RPMI8226 (cell line): ENCODE results near the gene GALNT17.

ENCODE experiments used
- DNase-seq: peaks from one replicate; pipeline ENCODE4 v3.0.0-alpha.2; 2015

GALNT17 gene

GRCh38 chr7:71132127-71132376, at the start of gene GALNT17:
Gene GALNT17, plus strand, starts transcription at chr7:71132144.
- DNase-seq, result no peak

DNA sequence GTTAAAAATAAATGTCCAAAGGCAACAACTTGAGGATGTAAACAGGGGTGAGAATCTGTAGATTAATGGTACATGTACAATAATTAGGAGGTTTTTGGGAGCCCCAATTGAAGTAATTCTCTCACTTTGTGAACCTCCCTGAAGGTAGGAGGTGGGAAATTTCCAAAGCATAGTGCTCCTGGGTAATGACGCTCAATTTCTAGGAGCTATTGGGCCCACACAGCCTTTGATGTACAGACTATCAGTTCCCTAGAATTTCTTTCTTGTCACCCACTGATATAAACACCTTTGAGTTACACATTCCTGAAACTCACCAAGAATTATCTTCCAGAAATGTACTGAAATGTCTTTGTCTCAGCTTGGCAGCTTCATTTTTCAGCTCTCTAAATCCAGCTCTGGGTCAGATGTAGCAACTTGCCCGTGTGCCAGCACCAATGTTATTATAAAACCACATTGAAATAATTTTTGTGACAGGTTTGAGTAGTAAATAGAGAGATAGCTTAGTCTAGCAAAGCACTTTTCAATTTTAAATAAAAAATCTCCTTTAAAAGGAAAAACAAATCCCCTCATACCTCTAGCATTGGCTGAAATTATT, 36.6 kb upstream of the GALNT17 start:
- no peak for DNase-seq

DNA sequence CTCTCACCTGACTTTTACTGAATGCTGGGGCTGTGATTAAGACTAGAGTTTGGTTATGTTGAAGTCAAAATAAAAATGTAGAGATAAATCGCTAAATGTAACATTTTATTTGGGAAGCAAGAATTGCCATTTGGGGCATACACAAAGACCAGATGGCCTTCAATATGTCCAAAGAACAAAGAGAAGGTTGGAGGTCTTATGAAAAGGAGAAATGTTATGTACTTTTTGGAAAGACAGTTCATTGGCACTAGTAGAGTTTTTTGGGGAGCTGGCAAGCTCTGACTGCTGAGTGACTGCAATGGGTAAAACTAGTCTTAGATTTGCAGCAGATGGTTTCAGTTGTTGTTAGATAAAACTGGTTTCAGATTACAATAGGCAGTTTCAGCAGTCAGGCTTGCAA, 35.6 kb upstream of the GALNT17 start:
- no peak for DNase-seq

DNA sequence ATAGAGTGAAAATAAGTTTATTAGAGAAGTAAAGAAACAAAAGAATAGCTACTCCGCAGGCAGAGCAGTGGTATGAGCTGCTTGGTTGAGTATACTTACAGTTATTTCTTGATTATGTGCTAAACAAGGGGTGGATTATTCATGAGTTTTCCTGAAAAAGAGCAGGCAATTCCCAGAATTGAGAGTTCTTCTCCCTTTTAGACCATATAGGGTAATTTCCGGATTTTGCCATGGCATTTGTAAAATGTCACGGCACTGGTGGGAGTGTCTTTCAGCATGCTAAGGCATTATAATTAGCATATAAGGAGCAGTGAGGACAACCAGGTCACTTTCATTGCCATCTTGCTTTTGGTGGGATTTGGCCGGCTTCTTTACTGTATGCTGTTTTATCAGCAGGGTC, 25.7 kb upstream of the GALNT17 start:
- no peak for DNase-seq

GRCh38 chr7:71112436-71112835, 19.5 kb upstream of the GALNT17 start:
- DNase-seq, result no peak

DNA sequence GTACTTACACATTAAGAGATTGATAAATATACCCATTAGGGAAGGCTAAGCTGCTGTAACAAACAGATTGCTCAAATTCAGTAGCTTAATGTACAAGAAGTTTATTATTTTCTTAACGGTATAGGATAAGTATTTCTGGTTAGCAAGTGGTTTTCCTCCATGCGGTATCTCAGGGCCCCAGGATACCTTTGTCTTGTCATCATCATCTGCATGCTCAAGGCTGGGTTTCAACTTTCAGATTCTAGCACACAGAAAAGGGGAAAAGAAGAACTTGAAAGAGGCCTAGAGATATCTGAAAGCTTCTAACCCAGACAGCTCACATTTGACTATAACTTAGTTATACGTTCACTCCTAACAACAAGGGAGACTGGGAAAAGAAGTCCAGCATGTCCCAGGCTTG, 11.8 kb upstream of the GALNT17 start:
- no peak for DNase-seq

DNA sequence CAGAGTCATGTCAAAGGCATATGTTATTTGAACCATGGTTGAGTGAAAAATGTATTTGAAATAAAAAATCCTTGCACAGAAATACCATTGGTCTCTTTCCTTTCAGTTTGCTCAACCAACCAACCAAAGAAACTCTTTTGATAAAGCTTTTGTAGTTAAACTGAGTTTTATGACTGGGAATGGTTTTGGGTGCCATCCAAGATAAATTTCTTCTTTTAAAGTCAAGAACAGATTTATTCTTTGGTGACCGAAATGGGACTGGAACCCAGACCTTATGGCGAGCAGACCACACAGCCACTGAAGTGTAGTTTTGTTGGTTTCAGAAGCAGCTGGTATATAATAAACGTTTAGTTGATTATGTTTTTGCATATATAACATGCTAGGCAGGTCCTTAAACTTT, 2.8 kb upstream of the GALNT17 start:
- DNase-seq, result no peak

- no peak for DNase-seq
Measured at GRCh38 chr7:71130031-71130679, 1.8 kb upstream of the GALNT17 start.

DNA sequence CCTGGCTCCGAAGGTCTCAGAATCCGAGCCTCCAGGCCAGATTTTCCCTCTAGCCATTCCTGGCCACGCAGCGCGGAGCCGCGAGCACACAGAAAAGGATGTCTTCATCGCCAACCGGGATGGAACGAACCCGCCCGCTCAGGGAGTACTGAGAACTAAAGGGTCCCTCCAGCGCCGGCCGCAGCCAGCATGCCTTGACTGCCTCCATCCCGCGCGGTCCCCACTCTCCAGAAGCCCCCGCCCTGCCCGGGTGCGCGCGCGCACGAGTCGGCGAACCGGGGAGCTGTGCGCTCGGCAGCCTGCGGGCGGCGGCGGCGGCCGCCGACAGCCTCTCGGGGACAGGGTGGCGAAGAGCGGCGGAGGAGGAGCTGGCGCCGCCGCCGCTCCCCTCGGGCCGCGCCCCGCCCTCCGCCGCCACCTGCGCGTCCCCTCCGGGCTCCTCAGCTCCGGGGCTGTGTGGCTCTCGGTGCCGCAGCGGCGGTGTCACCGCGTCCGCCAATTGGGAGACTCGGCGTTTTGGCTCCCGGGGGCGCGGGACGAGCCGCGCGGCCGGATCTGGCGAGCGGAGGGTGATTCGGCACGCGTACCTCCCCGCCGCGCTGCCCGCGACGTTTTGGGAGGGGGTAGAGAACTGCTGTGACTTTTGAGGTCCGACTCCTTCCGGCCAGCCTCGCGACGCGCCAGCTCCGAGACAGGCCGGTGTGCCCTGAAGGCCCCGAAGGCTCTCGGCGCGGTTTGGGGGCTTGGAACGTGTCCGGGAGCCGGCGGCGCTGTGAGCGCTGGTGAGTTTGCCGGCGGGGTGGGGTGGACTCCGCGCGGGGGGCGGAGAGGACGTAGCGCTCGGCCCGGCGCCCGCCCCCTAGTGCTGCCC, 453 bp upstream of the GALNT17 start:
- peak; percentile 72 for DNase-seq

DNA sequence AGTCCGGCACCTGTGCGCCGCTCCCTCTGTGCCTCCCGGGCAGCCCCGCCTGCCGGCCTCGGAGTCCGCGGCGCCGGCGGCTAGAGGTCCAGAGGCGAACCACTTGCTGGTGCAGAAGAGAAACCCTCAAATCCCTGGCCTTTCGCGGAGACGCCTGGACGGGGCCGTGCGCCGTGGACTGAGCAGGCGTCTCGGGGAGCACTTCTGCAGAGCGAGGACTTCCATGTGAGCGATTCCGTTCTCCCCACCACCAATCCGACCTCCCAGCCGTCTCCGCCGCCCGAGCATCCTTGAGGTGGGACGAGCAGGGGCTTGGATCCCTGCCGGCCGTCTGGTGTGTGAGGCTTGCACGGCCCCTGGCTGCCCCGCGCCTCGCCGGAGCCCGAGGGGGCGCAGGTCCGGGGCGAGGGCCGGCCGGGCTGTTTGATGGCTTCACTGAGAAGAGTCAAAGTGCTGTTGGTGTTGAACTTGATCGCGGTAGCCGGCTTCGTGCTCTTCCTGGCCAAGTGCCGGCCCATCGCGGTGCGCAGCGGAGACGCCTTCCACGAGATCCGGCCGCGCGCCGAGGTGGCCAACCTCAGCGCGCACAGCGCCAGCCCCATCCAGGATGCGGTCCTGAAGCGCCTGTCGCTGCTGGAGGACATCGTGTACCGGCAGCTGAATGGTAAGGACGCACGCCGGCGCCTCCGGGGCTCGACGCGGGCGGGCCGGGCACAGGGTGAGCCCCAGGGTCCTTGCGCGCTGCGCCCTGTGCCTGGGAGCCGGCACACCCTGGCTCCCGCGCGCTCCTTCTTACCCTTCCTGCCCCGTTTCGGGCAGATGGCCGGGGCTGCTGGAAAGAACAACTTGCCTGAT, 660 bp downstream of the GALNT17 start:
- DNase-seq, result peak; percentile 31

- no peak for DNase-seq
Measured at GRCh38 chr7:71133232-71133622, 1.3 kb downstream of the GALNT17 start.

GRCh38 chr7:71133856-71134255, 1.9 kb downstream of the GALNT17 start:
- DNase-seq, result no peak

DNA sequence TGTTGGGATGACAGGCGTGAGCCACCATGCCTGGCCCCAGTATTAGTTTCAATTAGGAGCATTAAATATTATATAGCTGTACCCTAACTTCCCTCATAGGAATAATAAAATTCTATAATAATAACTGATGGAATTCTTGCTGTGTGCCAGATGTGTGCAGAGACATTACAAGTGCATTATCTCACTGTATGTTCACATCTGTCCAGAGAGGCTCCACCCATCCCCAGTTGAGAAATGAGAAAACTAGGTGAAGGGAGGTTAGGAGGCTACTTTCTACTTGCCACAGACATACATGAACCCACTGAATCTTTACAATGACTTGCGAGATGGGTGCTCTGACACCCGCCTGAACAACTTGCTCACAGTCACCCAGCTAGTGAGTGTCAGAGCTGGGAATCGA, 3.2 kb downstream of the GALNT17 start:
- no peak for DNase-seq

DNA sequence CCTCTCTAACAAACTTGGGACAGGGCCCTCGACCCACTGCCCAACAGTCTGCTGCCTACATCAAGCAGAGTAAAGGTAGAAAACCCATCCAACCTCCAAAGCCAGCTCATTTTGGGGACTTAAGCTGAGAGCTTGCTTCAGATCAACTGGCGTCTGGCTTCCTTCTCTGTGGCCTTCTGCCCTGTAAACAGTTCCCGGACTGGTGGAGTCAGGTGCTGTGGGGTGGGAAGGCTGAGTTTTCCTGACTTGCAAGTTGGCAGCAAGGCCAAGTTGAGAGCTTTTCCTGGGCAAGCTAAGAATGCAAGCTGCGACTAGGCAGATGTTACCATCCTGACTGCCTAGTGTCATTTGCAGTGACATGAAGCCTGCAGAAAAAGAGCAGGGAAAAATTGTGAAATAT, 3.7 kb downstream of the GALNT17 start:
- DNase-seq, result peak; percentile 15

DNA sequence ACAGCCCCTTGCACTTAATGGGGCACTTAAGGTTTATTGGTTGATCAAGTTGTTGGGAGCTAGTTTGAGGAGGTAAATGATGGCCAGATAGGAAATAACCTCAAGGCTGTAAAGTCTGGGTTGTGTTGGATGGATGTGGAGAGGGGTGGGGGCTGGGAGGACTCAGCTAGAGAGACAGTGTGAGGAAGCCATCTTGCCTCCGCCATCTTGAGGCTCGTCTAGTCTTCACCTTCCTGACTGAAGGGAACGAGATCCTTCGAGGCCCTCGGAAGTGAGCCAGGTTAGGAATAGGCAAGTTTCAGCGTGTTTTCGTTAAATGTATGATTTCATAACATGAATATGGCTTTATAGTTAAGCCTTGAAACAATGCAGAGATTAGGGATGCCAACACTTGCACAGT, 5.5 kb downstream of the GALNT17 start:
- no peak for DNase-seq

DNA sequence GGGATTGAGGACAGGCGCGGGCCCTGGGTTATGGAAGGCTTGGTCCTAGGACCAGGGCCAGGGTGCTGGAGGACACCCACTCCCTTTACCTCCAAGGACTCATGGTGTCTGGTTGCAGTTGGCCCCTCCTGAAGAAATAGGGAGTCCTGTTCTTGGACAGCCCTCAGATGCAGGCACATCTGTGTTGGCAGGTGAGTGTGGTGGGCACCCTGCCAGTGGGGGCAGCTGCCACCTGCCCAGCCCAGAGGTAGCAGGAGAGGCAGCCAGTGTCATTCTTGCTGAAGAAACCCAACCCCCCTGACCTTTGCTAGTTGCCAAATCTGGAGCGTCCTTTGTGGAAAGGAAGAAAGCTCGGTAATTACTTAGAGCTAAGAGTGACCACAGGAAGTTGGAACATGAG, 8.3 kb downstream of the GALNT17 start:
- peak; percentile 86 for DNase-seq

DNA sequence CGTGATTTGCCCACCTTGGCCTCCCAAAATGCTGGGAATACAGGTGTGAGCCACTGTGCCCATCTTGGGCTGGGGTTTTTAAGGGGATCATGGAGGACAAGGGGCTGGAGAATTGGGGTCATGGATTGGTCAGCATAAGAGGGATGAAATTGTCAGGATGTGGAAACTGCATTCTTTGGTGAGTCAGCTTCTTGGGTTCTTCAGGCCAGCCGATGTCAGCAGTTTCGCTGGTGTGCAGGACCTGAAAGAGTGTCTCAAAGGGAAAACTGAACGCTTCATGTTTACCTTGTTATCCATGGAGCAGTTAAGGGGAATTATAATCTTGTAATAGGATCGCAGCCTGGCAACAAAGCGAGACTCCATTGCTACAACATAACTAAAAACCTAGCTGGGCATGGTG, 13.0 kb downstream of the GALNT17 start:
- peak; percentile 62 for DNase-seq

- DNase-seq, result no peak
Measured at GRCh38 chr7:71145906-71146901, 14.3 kb downstream of the GALNT17 start.

- no peak for DNase-seq
Measured at GRCh38 chr7:71148098-71148497, 16.2 kb downstream of the GALNT17 start.

GRCh38 chr7:71155236-71155635, 23.3 kb downstream of the GALNT17 start:
- no peak for DNase-seq

GRCh38 chr7:71157757-71158156, 25.8 kb downstream of the GALNT17 start:
- DNase-seq, result no peak

- DNase-seq, result no peak
Measured at GRCh38 chr7:71165708-71166107, 33.8 kb downstream of the GALNT17 start.
